GM23248 (cell line): ENCODE data around the gene LMAN2.

Source experiments
- EZH2 ChIP-seq: fragments of 200-600 bp; sonication (generic); IDR thresholded peaks from 2 replicates; pipeline ENCODE4 v1.6.1; 2018; ENCODE audit warnings: antibody characterized with exemption, mild to moderate bottlenecking; ENCODE audit not compliant: insufficient read depth, poor library complexity, severe bottlenecking
- EZH2phosphoT487 ChIP-seq: fragments of 200-600 bp; sonication (generic); IDR thresholded peaks from 2 replicates; pipeline ENCODE4 v1.6.1; 2018; ENCODE audit warnings: antibody characterized with exemption, moderate library complexity, mild to moderate bottlenecking, low read depth; ENCODE audit not compliant: insufficient read depth

DNA sequence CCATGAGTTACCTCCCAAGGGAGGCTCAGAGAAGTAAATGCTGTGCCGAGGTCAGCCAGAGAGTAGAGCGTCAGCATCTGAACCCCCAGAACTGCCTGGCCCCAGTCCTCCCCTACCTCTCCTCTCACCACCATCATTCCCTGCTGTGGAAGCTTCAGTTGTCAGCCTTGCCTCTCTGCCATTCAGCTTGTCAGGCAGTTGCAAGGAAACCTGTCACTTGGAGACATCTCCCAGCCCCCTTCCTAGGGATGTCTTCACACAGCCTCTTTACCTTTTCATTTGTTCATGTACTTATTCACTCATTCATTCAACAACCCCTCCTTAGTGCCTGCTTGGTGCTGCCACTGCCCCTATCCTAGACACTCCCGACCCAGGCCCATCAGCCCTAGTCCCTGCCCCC is 8.4 kb upstream of the LMAN2 start:
- no peak for TF ChIP-seq EZH2
- no peak for TF ChIP-seq EZH2phosphoT487
